ENCODE measurements around the gene ATF3.

Gene ATF3

DNA sequence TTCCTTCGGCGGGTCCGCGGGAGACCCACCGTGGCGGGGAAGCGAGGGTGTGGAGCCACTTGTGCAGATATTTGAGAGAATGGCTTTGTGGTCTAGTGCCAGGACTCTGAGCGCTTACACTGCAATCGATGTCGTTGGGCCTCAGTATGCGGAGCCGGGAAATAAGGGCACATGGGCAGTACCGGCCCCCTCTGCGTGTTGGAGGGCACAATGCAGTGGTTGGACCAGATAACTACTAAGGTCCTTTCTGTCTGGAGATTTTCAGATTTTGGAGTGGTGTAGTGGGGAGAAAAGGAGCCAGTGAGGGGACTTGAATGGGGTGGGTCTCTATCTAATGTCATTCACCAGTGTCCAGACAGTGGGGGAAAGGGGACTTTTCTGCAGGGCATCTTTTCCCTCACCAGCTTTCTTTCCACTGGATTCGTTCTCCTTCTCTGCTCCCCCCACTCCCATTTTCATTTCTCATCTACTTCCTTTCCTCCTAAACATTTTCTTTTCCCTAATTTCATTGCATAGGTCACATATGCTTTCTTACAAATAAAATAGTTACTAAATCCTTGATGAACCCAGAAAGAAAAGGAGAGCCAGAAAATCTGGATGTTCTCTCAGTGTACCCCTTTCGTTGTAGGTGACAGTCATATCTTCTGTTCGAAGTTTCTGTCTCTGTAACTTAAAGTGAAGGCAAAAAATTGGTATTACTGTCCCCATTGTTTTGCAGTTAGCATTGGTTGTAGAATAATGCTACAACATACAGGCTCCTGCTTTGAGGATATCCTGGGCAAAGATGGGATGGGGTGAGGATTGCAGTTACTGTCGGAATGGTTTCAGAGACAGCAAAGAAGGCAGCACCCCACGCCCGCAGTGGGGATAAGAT is 1.4 kb downstream of the ATF3 start:
- peak; percentile 75 for DNase-seq

DNA sequence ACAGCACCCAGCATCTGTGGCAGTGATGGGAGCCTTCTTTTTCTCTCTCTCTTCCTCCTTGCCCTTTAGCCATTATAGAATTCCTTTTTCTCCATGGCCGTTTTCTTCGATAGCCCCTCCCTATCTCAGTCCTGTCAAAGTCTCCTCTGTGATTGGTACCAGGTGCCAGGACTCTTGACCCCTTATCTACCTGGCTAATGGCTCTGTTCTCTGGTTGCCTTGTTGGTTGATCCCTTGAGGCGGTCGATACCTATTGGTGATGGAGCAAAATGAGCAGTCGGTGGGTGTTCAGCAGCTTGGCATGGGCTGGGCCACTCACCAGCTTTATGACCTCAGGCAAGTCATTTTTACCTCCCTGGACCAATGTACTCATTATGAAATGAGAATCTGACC is 2.0 kb downstream of the ATF3 start:
- DNase-seq: no peak

DNA sequence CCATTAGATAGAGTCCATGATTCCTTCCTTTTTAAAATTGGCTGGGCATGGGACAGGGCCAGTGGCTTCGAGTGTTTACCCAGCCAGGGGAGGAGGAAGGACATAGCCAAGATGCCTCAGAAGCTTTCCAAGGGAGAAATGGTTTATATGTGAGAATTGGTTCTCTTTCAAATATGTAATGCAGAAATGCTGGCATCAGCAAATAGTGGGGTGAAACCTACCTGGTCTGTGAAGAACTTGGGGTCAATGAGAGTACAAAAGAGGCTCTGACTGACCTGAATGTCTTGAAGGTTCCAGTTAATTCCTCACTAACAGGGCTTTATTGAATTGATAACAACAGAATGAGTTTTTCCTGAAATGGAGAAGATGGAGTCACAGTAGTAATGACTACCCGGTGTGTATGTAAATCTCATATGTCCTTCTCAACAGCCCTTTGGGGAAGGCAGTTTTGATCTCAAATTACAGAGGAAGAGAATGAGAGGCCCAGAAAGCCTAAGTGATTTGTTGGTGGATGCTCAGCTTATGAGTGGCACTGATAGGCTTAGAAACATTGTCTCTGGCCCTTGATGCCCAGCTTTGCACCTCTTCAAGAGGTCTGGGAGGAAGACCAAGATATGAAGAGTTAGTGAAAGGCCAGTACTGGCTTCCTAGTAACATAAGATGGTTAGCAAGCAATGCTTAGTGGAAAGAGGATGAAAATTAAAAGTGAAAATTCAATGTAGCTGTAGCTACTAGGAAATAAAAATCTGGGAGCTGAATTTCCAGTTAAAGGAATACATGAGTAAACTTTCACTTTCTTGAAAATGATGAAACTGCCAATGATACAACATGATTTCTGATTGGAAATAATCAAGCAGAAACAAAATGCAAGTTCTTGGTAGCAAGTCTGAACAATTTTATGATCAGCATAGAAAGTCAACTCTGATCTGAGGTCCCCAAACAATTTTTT is 2.7 kb downstream of the ATF3 start:
- no peak for DNase-seq

DNA sequence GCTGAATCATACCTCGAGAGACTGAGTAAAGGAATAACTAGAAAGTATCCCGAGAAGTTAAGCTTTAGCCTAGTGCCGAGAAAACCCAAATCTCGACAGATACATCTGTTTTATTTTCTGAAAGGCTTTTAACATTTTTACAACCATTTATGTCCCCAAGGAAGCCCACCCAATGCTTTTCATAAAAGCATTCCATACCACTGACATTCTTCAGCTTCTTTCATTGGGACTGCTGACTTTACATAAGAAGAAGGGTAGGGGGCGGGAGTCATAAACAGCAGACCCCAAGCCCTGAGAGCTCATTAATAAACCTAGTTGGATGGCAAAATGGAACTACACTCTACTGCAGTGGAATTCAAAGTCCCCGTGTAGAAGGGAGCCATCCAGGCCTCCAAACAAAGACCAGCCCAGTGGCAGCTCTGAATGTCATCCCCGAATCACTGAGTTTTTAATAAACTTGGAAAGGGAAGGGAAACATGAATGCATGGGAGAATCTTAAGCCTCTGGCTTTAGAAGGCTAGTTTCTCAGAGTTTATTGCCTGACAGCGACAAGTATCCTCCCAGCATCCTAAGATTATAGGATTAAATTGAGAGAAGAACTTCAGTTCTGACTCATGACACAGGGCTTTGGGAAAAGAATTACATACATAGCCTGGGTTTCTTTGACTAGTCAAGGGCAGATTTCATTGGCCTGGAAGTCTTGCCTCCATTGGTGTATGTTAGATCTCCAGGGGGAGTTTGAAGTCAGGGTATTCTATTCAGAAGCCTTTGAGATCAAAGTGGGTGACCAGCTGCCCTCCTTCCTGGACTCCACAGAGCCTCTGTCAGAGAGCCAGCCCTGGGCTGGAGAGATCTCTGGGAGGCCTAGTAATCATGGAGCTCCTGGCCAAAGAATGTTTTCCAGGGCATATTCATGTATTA is 3.7 kb downstream of the ATF3 start:
- no peak for DNase-seq

DNA sequence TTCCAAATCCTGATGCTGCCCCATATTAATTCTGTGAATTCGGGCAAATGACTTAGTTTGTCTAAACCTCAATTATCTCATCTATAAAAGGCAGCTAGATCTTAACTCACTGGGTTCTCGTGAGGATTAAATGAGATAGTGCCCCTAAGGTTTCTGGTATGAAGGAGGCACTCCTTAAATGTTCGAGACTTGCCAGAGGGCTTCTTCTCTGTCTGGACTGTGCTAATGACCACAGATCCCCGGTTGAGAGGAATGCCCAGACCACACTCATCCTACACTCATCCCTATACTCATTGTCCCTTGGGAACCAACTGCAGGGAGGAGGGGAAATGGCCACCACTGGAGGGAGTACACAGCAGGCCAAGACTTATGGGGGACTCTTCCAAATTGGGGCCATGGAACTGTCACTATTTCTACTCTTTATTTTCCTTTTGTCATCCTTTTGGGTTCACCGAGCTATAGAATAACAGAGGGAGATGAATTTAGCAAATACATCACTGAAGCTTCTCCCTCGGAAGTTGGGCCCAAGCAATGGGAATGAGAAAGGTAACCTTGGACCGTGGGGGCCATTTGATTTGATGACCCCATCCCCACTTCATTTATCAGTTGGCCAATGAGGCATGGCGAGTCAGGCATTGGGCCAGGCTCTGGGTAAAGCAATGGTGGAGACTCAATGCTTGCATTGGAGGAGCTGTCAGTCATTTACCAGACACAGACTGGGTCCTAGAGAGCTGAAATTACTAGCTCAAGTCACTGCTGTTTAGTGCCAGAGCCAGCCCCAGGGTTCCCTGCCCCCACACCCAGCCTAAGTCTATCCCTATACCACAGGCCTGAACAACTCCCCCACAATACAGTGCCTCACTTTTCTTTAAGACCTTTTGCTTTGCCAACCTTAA is 5.1 kb downstream of the ATF3 start:
- no peak for DNase-seq

DNA sequence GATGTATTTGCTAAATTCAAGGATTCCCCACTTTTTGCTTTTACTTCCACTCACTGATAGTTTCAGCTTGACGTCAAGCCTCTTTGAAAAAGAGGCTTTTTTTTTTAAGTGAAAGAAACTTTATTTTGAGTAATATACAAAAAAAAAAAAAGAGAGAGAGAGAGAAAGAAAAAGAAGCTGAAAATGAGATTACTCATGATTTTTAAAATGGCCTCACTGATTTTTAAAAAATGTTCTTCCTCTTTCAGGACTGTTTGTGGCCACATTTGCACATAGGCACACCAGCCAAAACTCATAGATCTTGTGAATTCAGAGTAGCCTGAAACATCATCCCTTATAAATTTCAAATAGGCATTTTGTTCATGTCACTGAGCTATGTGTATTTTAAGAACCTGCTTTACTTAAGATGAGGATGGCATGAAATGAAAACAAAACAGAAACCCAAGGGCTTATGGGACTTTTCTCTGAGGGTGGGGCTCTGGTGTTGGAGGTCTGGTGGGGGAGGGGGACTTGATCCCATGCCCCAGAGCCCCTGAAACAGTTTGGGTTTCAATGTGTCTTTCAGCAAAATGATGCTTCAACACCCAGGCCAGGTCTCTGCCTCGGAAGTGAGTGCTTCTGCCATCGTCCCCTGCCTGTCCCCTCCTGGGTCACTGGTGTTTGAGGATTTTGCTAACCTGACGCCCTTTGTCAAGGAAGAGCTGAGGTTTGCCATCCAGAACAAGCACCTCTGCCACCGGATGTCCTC is 6.1 kb downstream of the ATF3 start:
- no peak for DNase-seq

DNA sequence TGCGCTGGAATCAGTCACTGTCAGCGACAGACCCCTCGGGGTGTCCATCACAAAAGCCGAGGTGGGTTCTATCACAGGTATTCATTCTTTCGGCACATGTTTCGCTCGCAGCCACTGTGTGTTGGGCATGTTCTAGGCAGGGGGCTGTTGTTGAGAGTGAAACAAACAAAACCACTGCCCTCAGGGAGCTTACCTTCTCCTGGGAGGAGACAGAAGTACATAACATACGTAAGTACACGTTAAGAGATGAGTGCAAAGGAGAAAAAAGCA is 6.6 kb downstream of the ATF3 start:
- no peak for DNase-seq

DNA sequence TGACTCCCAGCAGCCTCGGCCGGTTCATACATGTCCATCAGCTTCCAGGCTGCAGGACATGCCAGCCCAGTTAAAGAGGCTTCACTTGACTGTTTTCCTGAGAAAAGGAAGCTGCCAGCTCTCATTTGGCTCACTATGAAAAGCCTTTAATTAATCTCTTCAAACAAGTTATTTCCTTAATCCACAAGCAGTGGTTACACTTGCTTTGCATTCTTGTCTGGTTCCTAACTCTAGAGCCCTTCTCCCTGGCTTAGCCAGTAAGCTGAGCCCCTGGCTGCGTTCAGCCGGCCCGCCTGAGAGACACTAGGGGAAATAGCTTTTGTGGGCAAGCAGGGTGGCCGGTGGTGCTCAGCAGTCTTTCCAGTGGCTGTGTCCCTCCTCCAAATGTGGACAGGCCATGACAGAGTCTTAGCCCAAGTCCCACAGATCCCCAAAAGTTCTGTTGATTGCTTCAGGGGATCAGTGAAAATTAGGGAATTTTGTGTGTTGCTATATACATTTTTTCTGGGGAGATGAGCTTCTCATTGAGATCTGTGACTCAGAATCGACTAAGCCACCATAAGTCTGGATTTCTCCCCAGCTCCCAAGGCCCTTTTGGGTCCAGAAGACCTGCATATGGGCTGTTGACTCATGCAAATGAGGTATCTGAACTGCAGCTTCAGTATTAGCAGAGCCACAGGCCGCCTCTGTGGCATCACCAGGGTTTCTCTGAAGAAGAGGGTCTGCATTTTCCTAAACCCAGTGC is 10.1 kb downstream of the ATF3 start:
- peak; percentile 84 for DNase-seq

DNA sequence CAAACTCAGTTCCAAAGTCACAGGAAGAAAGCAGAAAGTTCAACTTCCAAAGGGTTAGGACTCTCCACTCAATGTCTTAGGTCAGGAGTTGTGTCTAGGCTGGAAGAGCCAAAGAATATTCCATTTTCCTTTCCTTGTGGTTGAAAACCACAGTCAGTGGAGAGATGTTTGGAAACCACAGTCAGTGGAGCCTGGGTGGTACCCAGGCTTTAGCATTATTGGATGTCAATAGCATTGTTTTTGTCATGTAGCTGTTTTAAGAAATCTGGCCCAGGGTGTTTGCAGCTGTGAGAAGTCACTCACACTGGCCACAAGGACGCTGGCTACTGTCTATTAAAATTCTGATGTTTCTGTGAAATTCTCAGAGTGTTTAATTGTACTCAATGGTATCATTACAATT is 11.7 kb downstream of the ATF3 start:
- no peak for DNase-seq

DNA sequence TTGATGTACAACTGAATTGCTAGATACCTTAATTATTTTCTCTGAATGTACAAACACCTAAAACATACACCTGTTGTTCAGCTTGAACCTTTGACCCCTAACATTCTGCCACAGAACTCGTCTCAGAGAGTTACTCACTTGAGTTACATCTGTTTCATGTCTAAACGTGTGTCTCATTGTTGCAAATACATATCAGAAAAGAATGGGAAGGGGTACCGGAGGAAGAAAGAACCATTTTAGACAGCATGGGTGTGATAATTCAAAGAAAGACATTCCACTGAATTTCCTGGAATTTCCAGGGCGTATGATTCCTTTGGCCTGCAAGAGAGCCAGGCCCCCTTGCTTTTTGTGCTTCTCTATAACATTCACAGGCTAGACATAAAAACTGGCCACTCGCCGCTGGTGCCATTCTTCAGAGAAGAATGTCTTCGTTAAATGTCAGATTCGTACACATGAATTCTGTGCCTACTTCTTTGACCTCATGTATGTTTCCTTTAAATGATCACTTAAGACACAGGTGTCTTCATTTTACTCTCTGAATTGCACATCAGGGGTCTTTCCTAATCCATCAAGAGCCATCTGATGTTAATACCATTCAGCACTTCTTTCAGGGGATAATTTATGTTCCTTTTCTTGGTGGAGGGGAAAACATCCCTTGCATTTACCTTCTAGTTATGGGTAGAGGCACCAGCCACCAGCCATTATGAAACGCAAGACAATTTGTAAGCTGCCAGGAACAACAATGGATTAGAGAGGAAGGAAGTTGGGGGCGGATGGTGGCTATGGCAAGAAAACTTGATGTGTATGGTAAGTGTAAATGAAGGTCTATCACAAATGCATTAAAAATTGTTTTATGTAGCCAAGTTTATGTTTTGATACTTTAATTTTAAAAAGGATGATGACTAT is 12.7 kb downstream of the ATF3 start:
- DNase-seq: no peak

DNA sequence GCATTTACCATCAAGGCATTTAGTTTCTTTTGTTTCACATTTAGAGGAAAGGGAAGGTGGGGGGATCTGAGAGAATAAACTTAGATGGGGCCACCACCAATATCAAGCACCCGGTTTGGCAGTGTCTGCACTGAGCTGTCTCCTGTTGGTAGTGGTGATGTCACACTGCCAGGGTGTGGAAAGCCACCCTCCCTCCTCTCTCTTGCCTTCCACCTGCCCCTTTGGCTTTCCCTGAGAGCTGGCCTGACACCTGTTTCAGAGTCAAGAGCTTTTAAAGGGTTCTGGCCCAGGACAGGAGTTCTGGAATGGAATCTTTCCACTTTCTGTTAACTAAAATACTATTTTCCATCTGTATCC is 13.4 kb downstream of the ATF3 start:
- no peak for DNase-seq

DNA sequence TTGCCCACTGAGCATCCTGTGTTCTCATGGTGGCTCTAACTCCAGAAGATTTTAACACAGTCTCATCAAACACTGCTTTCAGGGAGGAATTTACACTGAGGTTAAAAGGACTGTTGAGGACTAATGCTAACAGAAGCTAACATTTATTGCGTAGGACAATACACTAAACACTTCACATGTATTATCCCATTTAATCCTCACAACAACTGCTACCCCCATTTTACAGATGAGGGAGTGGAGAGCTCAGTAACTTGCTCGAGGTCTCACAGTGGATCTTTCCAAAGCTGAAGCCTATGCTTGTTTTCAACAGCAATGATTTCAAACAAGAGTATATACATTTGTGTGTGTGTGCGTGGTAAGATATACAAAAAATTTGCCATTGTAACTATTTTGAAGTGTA is 13.9 kb downstream of the ATF3 start:
- DNase-seq: no peak

DNA sequence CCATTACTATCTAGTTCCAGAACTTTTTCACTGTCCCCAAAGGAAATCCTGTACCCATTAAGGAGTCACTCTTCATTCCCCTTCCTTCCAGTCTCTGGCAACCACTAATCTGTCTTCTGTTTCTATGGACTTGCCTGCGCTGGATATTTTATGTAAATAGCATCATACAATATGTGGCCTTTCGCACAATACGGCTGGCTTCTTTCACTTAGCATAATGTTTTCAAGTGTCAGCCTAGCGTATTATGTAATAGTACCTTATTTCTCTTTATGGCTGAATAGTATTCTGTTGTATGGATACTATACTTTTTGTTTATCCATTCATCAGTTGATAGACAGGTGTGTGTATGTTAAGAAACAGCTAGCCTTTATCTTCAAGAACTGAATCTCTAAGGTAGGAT is 14.3 kb downstream of the ATF3 start:
- DNase-seq: no peak

DNA sequence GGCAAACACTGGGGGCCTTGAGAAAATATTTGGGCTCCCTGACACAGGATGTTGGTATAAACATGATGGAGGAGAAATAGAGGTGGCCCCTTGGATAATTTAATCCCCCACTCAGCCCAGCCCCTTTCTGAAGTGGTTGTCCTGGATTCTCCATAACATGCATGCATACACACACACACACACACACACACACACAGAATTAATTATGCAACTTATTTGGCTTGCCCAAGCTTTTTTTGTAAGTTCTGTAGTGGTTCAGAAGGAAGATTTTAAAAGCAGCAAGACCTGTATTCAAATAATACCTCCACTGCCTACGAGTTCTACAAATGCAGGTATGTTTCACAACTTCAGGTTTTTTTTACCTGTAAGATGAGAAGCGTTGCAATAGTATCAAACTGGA is 15.0 kb downstream of the ATF3 start:
- DNase-seq: no peak

DNA sequence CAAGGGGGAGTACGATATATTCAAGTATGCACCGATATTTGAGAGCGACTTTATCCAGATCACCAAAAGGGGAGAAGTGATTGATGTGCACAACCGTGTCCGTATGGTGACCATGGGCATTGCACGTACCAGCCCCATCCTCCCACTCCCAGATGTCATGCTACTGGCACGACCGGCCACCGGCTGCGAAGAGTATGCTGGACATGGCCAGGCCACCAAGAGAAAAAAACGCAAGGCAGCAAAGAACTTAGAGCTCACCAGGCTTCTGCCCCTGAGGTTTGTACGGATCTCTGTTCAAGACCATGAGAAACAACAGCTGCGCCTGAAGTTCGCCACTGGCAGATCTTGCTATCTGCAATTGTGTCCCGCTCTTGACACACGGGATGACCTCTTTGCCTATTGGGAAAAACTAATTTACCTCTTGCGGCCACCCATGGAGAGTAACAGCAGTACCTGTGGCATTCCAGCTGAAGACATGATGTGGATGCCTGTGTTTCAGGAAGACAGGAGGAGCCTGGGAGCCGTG is 16.5 kb downstream of the ATF3 start:
- DNase-seq: no peak

DNA sequence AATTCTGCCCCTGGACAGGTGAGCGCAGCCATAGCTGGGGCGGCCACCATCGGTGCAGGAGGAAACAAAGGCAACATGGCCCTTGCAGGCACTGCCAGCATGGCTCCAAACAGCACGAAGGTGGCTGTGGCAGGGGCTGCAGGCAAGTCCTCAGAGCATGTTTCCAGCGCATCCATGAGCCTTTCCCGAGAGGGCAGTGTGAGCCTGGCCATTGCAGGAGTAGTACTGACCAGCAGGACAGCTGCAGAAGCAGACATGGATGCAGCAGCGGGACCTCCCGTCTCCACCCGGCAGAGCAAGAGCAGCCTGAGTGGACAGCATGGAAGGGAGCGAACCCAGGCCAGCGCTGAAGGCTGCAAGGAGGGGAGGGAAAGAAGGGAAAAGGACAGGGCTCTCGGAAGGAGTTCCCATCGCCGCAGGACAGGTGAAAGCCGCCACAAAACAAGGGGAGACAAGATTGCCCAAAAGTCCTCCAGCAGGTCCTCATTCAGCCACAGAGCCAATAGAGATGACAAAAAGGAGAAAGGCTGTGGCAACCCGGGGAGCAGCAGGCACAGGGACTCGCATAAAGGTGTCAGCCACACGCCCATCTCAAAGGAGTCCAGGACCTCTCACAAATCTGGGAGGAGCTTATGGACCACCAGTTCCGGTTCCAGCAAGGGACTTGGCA is 17.4 kb downstream of the ATF3 start:
- DNase-seq: no peak

DNA sequence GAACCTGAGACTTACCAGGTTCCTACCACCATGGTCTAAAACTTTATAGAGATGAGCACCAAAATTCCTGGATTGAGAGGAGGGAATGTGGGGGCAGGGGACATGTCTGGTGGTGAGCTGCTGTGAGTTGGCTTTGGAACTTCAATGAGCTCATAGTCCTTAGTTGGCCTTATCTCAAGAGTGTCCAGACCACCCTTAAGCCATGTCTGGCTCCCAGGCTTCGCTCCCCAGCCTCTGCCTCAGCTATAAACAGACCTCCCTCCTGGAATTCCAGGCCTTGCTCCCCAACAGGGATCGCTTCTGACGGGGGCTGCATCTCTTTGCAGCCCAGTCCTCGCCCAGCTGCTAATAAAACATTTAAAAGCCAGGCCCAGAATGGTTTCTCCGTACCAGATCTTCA is 19.5 kb downstream of the ATF3 start:
- DNase-seq: no peak

DNA sequence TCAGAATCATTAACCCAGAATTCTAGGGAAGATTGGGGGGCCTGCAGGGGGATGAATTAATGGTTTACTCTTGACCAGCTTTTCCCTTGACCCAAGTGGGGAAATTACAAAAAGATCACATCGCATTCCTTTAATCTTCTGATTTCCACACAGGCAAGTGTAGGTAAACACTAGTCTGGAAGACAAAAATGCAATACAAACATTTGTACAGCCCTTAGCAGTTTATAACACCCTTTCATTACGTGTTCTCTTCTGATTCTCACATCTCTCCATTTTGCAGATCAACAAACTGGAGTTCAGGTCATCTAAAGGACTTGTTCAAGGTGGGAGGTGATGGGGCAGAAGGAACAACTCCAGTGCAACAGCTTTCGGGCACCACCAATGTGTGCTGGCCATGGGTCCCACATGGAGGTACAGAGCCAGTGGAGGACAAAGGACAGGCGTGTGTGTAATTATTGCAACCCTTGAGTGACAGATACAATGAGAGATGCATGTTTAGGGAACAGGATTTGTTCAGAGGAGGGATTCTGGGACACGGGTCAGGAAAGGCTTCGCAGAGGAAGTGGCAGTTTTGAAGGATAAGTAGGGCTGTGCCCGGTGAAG is 20.4 kb downstream of the ATF3 start:
- DNase-seq: no peak

Data from eye (tissue), 1 donor.